NAMALWA (cell line): ENCODE data around the gene RND1.

Source experiments
- DNase-seq: peaks from one replicate; pipeline ENCODE4 v3.0.0-alpha.2; 2015; ENCODE audit warnings: low spot score

RND1 gene

GRCh38 chr12:48827513-48828096, 38.1 kb downstream of the RND1 start:
- no peak for DNase-seq

GRCh38 chr12:48827026-48827425, 38.6 kb downstream of the RND1 start:
- no peak for DNase-seq

GRCh38 chr12:48826209-48826855, 39.3 kb downstream of the RND1 start:
- no peak for DNase-seq

GRCh38 chr12:48824905-48825304, 40.8 kb downstream of the RND1 start:
- DNase-seq = no peak

- no peak for DNase-seq
These were observed 41.6 kb downstream of the RND1 start for GRCh38 chr12:48824112-48824511.

DNA sequence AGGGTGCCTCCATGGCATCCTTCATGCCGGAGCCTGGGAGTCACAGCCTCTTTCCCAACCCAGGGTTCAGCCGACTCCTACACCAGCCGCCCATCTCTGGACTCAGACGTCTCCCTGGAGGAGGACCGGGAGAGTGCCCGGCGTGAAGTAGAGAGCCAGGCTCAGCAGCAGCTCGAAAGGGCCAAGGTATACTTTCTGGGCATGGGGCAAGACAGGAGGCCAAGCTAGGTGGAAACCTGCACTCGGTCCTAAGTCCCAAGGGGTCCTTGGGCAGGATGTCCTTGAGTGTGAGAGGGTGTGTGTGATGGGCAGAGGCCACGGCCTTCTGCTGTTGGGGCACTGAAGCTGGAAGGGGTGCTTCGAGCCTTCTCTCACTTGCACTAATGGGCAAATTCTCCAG, 42.4 kb downstream of the RND1 start:
- DNase-seq = no peak

GRCh38 chr12:48822711-48823110, 43.0 kb downstream of the RND1 start:
- no peak for DNase-seq

DNA sequence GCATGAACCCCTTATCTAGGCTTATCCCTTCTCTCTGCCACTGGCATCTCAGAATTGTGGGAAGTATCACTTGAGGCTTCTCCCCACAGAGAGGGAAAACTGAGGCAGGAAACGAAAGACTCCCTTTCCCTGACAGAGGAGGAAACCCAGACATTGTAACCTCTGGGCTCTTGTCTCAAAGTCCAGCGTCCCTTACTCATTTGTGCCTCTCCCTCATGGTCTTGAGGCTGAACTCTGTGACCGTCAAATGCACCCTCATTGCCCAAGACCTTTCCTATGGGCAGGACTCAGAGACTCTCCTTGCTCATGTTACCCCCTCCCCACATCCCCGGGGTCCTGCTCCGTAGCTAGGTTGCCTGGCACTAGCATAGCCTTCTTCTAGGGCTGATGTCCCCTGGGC, 43.5 kb downstream of the RND1 start:
- DNase-seq = no peak

DNA sequence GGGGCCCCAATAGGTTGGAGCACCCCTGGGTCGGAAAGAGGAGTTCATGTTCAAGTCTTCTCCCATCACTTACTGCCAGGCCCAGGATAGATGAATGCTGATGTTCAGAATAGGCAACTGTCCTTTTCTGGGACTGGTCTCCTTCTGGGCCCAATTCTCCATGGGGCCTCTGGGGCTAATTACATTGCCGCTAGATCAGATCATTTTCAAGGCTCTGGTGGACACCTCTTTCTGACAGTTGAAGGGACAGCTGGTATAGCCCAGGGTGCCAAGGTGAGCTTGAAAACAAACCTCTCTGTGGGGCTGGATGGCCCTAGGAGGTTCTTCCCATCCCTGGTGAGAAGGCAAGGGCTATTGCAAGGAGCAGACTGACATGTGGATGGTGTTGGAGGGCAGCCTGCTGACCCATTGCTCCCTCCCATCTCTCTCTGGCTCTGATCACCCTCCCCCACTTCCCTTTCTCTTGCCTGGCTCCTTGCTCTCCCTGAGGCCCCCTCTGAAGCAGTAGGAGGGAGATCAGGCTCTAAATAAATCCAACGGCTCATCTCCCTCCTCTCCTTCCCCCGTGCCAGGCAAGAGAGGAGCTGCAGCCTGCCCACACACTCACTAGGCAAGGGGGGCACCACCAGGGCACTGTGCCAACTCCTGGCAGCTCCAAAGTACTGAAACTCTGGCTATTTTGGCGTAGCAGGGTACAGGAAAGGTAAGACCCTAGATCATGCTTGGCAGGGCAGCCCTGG, 45.5 kb downstream of the RND1 start:
- DNase-seq = no peak

- no peak for DNase-seq
These were observed 46.7 kb downstream of the RND1 start for GRCh38 chr12:48818831-48819590.

GRCh38 chr12:48817873-48818830, 47.5 kb downstream of the RND1 start, which contains the start of gene CACNB3:
TSS of gene CACNB3 (plus strand) at chr12:48818496. CDS start at chr12:48818930, 434 bp downstream.
- DNase-seq = no peak

DNA sequence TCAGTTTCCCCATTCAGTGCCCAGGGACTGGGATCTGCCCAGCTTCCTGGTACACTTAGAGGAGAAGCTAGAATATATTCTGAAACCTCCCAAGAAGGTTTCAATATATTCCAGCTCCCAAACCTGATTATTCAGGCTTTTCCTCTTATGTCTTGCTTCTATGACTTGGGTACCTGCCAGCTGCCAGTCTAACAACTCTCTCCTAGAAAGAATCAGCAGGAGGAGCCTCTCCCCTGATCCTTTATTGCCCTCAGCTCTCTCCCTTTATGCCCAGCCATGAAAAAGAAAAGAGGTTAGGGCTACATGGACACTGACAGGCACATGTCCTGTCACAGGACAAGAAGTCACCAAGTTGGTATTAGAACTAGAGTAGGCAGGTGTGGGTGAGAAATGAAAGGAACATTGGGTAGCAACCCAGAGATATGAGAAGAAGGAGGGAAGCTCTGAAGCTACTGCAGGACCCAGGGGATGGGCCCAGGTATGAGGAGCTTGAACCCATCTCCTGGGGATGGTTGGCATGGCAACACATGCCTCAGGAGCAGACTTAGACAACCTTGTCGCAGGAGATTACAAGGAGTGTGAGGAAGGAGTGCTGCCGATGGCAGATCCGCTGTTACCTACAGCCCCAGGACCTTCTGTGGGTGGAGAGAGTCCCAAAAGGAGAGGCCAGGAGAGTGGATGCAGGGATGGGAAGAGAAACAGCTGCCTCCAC, 49.4 kb downstream of the RND1 start:
- DNase-seq = no peak

DNA sequence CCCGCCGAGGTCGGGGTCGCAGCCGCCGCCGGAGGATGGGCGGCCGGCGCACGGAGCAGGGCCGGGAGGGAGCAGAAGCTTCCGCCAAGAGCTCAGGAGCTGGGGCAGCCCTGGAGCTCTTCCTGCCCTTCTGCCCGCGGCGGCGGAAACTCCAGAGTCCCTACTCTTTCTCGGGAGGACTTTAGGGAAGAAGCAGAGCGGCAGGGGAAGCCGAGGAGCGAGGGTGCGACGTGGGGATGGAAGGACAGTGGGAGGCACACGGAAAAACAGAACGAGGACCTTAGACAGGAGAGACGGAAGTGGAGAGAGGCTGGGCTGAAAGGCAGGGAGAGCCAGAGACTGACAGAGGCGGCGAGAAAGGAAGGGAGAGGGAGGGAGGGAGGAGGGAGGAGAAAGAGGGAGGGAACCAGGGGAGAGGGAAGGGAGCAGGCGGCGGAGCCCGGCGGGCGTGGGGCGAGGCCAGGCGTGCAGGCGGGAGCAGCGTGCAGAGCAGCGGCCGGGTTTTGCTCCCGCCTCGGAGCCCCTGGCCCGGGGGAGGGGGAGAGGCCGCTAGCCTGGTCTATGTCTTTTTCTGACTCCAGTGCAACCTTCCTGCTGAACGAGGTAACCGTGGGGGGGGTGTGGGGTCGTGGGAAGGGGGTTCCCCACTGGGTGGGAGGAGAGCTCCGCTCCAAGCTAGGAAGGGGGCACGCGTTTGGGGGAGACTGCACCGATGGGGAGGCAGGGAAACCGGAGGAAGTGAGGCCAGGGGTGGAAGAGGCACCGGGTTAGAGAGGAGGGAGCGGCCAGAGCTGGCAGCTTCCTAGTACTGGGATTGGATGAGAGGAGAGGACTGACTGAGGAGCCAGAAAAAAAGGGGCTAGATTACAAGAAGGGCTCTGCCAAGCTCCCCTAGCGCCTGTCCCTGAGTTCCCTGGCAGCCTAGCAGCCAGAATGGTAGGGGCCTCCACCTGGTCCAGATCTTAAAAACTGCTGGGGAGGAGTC, 50.3 kb downstream of the RND1 start:
- DNase-seq = peak; percentile 45

- DNase-seq = peak; percentile 87
These were observed 51.2 kb downstream of the RND1 start for GRCh38 chr12:48814262-48815125.

GRCh38 chr12:48813465-48814261, 52.0 kb downstream of the RND1 start:
- no peak for DNase-seq

GRCh38 chr12:48812389-48812788, 53.3 kb downstream of the RND1 start:
- DNase-seq = no peak

DNA sequence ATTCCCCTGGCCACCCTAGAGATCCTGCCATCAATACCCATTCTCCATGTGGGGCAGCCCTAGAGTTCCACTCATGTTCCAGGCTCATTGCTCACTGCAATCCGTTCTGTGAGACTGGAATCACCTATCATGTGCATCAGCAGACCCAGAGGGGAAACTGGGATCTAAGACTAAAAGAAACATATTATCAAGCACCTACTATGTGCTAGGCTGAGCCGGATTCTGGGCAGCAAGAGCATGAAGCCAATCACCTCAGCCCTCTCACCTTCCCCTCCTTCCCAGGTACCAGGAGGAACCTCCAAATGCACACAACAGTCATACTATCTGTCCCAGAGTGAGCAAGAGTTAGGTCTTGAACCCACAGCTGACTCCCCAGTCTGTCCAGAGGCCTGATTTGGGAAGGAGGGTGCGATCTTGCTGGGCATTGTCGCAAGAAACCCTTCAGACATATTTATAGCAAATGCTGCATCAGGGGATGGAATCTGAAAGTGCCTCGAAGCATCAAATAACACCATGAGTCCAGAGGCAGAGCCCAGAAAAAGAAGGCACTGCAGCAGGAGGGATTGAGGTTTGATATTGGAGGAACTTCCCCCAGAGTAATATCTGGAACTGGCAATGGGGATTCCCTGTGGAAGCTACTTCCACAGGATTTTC, 54.1 kb downstream of the RND1 start:
- DNase-seq = no peak
